Heart right ventricle (tissue), 16 donors: Measurements from ENCODE around the gene VAV1. TPM values are rescaled to one million over a fixed set of nuclear protein-coding genes. Genes with fewer than 3 reads are reported as not detected.

Experiments
- ATAC-seq, 8 donors: fragments of 200-7000 bp; cut with Tn5 transposase; one replicate each; pipeline ENCODE4 v1.9.1; 2020; ENCODE audit warnings: mild to moderate bottlenecking in 8 of 8, moderate library complexity in 8 of 8, moderate number of reproducible peaks in 1 of 8
- DNase-seq, 2 donors: peaks; one replicate each; pipeline ENCODE4 v3.0.0-alpha.2; 2020
- H3K27ac ChIP-seq, 10 donors: fragments of 200-600 bp; sonication (generic) in 2 of 10; one replicate each; pipeline versions ENCODE4 v1.5.0 to v1.8.0; 2020 to 2022; ENCODE audit warnings: mild to moderate bottlenecking in 3 of 10
- H3K27me3 ChIP-seq, 7 donors: fragments of 200-600 bp; one replicate each; pipeline ENCODE4 v1.8.0; 2021 to 2022; ENCODE audit warnings: mild to moderate bottlenecking in 2 of 7
- H3K36me3 ChIP-seq, 9 donors: fragments of 200-600 bp; sonication (generic) in 1 of 9; one replicate each; pipeline versions ENCODE4 v1.5.0 to v1.8.0; 2020 to 2022; ENCODE audit warnings: mild to moderate bottlenecking in 2 of 9
- H3K4me1 ChIP-seq, 9 donors: fragments of 200-600 bp; sonication (generic) in 1 of 9; one replicate each; pipeline versions ENCODE4 v1.5.0 to v1.8.0; 2020 to 2022; ENCODE audit warnings: mild to moderate bottlenecking in 4 of 9
- H3K4me3 ChIP-seq, 10 donors: fragments of 200-600 bp; sonication (generic) in 2 of 10; one replicate each; pipeline versions ENCODE4 v1.5.0 to v1.8.0; 2020 to 2022; ENCODE audit warnings: mild to moderate bottlenecking in 7 of 10, moderate library complexity in 2 of 10
- H3K9me3 ChIP-seq, 11 donors: fragments of 200-600 bp in 10 of 11; sonication (generic) in 2 of 11; one replicate each; pipeline versions ENCODE4 v1.5.0 to v1.8.0; 2013 to 2022; ENCODE audit warnings: mild to moderate bottlenecking in 2 of 11, control low read depth in 1 of 11, moderate library complexity in 1 of 11
- CTCF ChIP-seq, 9 donors: fragments of 200-600 bp; sonication (generic) in 2 of 9; IDR thresholded peaks; one replicate each; pipeline versions ENCODE4 v1.5.0 to v1.8.0; 2021 to 2022; ENCODE audit warnings: antibody characterized with exemption in 9 of 9, mild to moderate bottlenecking in 5 of 9, moderate library complexity in 1 of 9
- WGBS, 2 donors: extraction: QIAGEN DNeasy Blood & Tissue Kit; methylation state at CpG; one replicate each; pipeline ENCODE4 v1.1.7; 2013; ENCODE audit warnings: inconsistent platforms in 1 of 2; 5-methylcytosine and 5-hydroxymethylcytosine counted together
- intact Hi-C, 10 donors: fragments of 100-400 bp; cut with DNase I; formaldehyde crosslinking; loops; one replicate each; pipeline versions ENCODE4 v1.11.1 to v1.14.2; 2022
- polyA plus RNA-seq, 2 donors: library from polyadenylated mRNA; stranded (reverse); fragments of 200-250 nt; gene quantifications; one replicate each; pipeline ENCODE4 v1.2.3, GENCODE V29; 2013
- total RNA-seq, 10 donors: library from RNA; stranded (reverse); fragmentation: NEBNext Ultra II Directional in 3 of 10; extraction: Animal tissue kit (Norgen Biotek cat#: 25700) in 3 of 10; gene quantifications; one replicate each; pipeline versions ENCODE4 v1.2.1 to v1.2.4, GENCODE V29; 2021 to 2023
- donor health status: Arrhythmogenic right ventricular cardiomyopathy.
- donor health status: ischemic (EF 13 %, LVEDD 7.1; RV severe dilation, severe dysfunction).
- donor health status: healthy with polysubstance abuse.
- donor health status: DM: no; HTN: yes; CAD: no.
- donor health status: DM: no; HTN: no; CAD: no.
- donor health status: ischemic (EF 25% LVEDD 6.9; RV normal size, moderate dysfunction).
- donor health status: ischemic (EF 25% LVEDD 5.7; RV mildly dilated, moderate dysfunction).
- donor health status: healthy.
- donor health status: DM: yes; HTN: yes; CAD: no.
- donor health status: Ischemic cardiomyopathy.
- donor health status: ischemic (EF 35%, LVEDD 5.7; RV mildly dilated, moderate dysfunction).
- donor health status: nonischemic (EF 11% LVEDD 7.7; RV severe dilation, severe dysfunction).
- donor health status: DM: yes; HTN: yes; CAD: no.
- donor health status: PGD.
- donor health status: ischemic (EF 29% LVEDD 5.4; RV normal size, mild dysfunction).
- donor health status: nonischemic (EF 23%, LVEDD 6.1; RV moderate dilation, normal function).

The VAV1 gene
- total and polyA plus RNA-seq, 12 donors: 0.45 to 11.0 (median 1.4) TPM

GRCh38 chr19:6776999-6777398 lies 4.5 kb downstream of the VAV1 start:
- no peak for TF ChIP-seq CTCF (IDR thresholded peaks at IDR 0.05)
- Histone ChIP-seq H3K4me3 (no peak overlapping the region), H3K36me3 (peaks cover 0 to 16% (median 0%) of the 10 kb centered on the region in 9 donors), H3K27ac (no peak overlapping the region), H3K9me3 (no peaks in the 10 kb centered on the region), H3K4me1 (peaks cover 0 to 23% (median 0%) of the 10 kb centered on the region in 9 donors), H3K27me3 (peaks cover 0 to 7% (median 0%) of the 10 kb centered on the region in 7 donors)
- WGBS, 2 donors: 90 to 93% methylated on average over 4 of the region's 4 CpGs
- ATAC-seq: no peak
- intact Hi-C loops: no loop called here
- no peak for DNase-seq

GRCh38 chr19:6777434-6777833 lies 4.9 kb downstream of the VAV1 start:
- intact Hi-C loops: no loop called here
- DNase-seq (no peak), ATAC-seq (no peak)
- Histone ChIP-seq H3K9me3 (no peaks in the 10 kb centered on the region), H3K4me3 (no peak overlapping the region), H3K27ac (no peak overlapping the region), H3K36me3 (peaks cover 0 to 21% (median 0%) of the 10 kb centered on the region in 9 donors), H3K4me1 (peaks cover 0 to 23% (median 0%) of the 10 kb centered on the region in 9 donors), H3K27me3 (peaks cover 0 to 3% (median 0%) of the 10 kb centered on the region in 7 donors)
- TF ChIP-seq CTCF (IDR thresholded peaks at IDR 0.05): no peak
- 84 to 87% methylated on average over 2 of the region's 2 CpGs for WGBS, 2 donors

GRCh38 chr19:6778386-6778785 lies 5.9 kb downstream of the VAV1 start:
- TF ChIP-seq CTCF (IDR thresholded peaks at IDR 0.05): no peak
- ATAC-seq (no peak), DNase-seq (no peak)
- Histone ChIP-seq H3K27me3 (no peaks in the 10 kb centered on the region), H3K4me1 (peaks cover 0 to 23% (median 0%) of the 10 kb centered on the region in 9 donors), H3K36me3 (peaks cover 0 to 24% (median 0%) of the 10 kb centered on the region in 9 donors), H3K4me3 (no peak overlapping the region), H3K27ac (no peak overlapping the region), H3K9me3 (no peaks in the 10 kb centered on the region)
- intact Hi-C loops: no loop called here
- WGBS, 2 donors: 75 to 77% methylated on average over 4 of the region's 4 CpGs

- peaks cover 0 to 23% (median 0%) of the 10 kb centered on the region in 9 donors for H3K4me1 ChIP-seq
- H3K9me3 ChIP-seq: no peaks in the 10 kb centered on the region
- ATAC-seq (no peak), DNase-seq (no peak)
- TF ChIP-seq CTCF (IDR thresholded peaks at IDR 0.05): no peak
- no peak overlapping the region for H3K4me3 ChIP-seq
- H3K36me3 ChIP-seq: peaks cover 0 to 24% (median 0%) of the 10 kb centered on the region in 9 donors
- WGBS, 2 donors: 64 to 69% methylated on average over 4 of the region's 4 CpGs
- no peaks in the 10 kb centered on the region for H3K27me3 ChIP-seq
- H3K27ac ChIP-seq: no peak overlapping the region
- intact Hi-C loops: no loop called here
These were observed 6.7 kb downstream of the VAV1 start for GRCh38 chr19:6779206-6779605.
